K562 (cell line): Measurements from ENCODE around the gene ACKR3. TPM values are rescaled to one million over a fixed set of nuclear protein-coding genes. Genes with fewer than 3 reads are reported as not detected.

Experiments
- ATAC-seq: fragments of 200-7000 bp; cut with Tn5 transposase; 3 replicates; pipeline ENCODE4 v1.9.1; 2020; ENCODE audit warnings: moderate library complexity
- BruUV-seq: library from RNA; stranded (reverse); fragments of 400-500 nt; replicated peaks from 2 replicates; lab custom pipeline; 2021; lab: Mats Ljungman, UMichigan
- CTCF ChIA-PET: fragments of 300-600 bp; formaldehyde crosslinking; extraction: SDS; loops from one replicate; lab custom pipeline; 2021; ENCODE audit warnings: low intra/inter-chr PET ratio; lab: Yijun Ruan, JAX
- POLR2A ChIA-PET: fragments of 300-600, 350-650 bp; sonication (Branson Sonifier 250); formaldehyde crosslinking; extraction: SDS; loops from one replicate; lab custom pipeline; 2021; ENCODE audit warnings: antibody characterized with exemption, inconsistent platforms; lab: Yijun Ruan, JAX
- DNase-seq, 4 experiments: peaks; one replicate each; pipeline versions ENCODE4 v3.0.0 to v3.0.0-alpha.2; 2011 to 2018; ENCODE audit warnings: low spot score in 3 of 4, mixed read lengths in 3 of 4; ENCODE audit errors: extremely low read depth in 1 of 4
- FAIRE-seq: peaks from 2 replicates; lab custom pipeline; 2011; peaks lifted over from hg19 to GRCh38; lab: Jason Lieb, UNC
- H2AFZ ChIP-seq: 2 replicates; pipeline ENCODE4 v1.6.0; 2011; ENCODE audit warnings: low read depth, low read length, control low read depth, inconsistent platforms
- H3K27ac ChIP-seq: fragments of 200-600 bp; 3 replicates; pipeline ENCODE4 v1.8.0; 2011; ENCODE audit warnings: low read depth, mild to moderate bottlenecking, control low read depth, inconsistent platforms, low read length, moderate library complexity, mixed read lengths; ENCODE audit errors: extremely low read depth
- H3K27me3 ChIP-seq, 2 experiments: fragments of 300-600 bp in 1 of 2; 2 replicates in 1 of 2; 3 replicates in 1 of 2; pipeline versions ENCODE4 v1.6.0 to v1.8.0; 2011; ENCODE audit warnings: inconsistent platforms in 2 of 2, low read length in 2 of 2, mild to moderate bottlenecking in 1 of 2, mixed read lengths in 1 of 2, moderate library complexity in 1 of 2; ENCODE audit not compliant: control insufficient read depth in 2 of 2, insufficient read depth in 2 of 2
- H3K36me3 ChIP-seq: fragments of 300-600 bp; 3 replicates; pipeline ENCODE4 v1.8.0; 2011; ENCODE audit warnings: mild to moderate bottlenecking, low read length, inconsistent platforms; ENCODE audit not compliant: control insufficient read depth, insufficient read depth
- H3K4me1 ChIP-seq, 2 experiments: fragments of 200-600 bp in 1 of 2; replicated peaks in 1 of 2; 2 replicates in 1 of 2; 3 replicates in 1 of 2; pipeline versions ENCODE4 v1.5.1 to v1.8.0; 2011; ENCODE audit warnings: inconsistent platforms in 2 of 2, low read length in 2 of 2, mild to moderate bottlenecking in 1 of 2, mixed read lengths in 1 of 2, moderate library complexity in 1 of 2; ENCODE audit not compliant: control insufficient read depth in 2 of 2, insufficient read depth in 2 of 2
- H3K4me2 ChIP-seq: 2 replicates; pipeline ENCODE4 v1.6.1; 2011; ENCODE audit warnings: low read length, control low read depth, inconsistent platforms, mixed read lengths; ENCODE audit not compliant: insufficient read depth
- H3K4me3 ChIP-seq: fragments of 200-600 bp; sonication (generic), shearing (Covaris generic); 2 replicates; pipeline ENCODE4 v1.5.1; 2016; ENCODE audit warnings: control low read depth, inconsistent platforms
- H3K79me2 ChIP-seq: fragments of 200-600 bp; 3 replicates; pipeline ENCODE4 v1.8.0; 2011; ENCODE audit warnings: low read length, inconsistent platforms; ENCODE audit not compliant: control insufficient read depth, insufficient read depth
- H3K9ac ChIP-seq, 2 experiments: 2 replicates each; pipeline versions ENCODE4 v1.6.0 to v1.6.1; 2011; ENCODE audit warnings: low read depth in 2 of 2, low read length in 2 of 2, control low read depth in 1 of 2, inconsistent platforms in 1 of 2, mild to moderate bottlenecking in 1 of 2, mixed read lengths in 1 of 2; ENCODE audit not compliant: insufficient read depth in 1 of 2
- H3K9me1 ChIP-seq: one replicate; pipeline ENCODE4 v1.6.0; 2011; ENCODE audit warnings: inconsistent platforms, mild to moderate bottlenecking, low read length, moderate library complexity; ENCODE audit not compliant: control insufficient read depth, insufficient read depth
- H3K9me3 ChIP-seq: replicated peaks from 2 replicates; pipeline ENCODE4 v1.5.1; 2011; ENCODE audit warnings: low read depth, low read length, inconsistent platforms; ENCODE audit not compliant: control insufficient read depth, insufficient read depth
- H4K20me1 ChIP-seq: replicated peaks from 2 replicates; pipeline ENCODE4 v1.6.1; 2011; ENCODE audit warnings: low read length, inconsistent platforms, mixed read lengths; ENCODE audit not compliant: control insufficient read depth, insufficient read depth
- EZH2 ChIP-seq: IDR thresholded peaks from 2 replicates; pipeline ENCODE4 v1.6.1; 2012; ENCODE audit warnings: low read depth, mild to moderate bottlenecking, inconsistent platforms, low read length, borderline replicate concordance
- FOSL1 ChIP-seq: fragments of 200-800 bp; sonication (Bioruptor generic); conservative IDR thresholded peaks from 2 replicates; pipeline ENCODE4 v1.6.1; 2016; ENCODE audit warnings: missing genetic modification characterization, missing compliant biosample characterization
- FOXP1 ChIP-seq: sonication (generic); formaldehyde crosslinking; IDR thresholded peaks from 2 replicates; pipeline ENCODE4 v1.8.0; 2022; ENCODE audit warnings: mild to moderate bottlenecking, missing genetic modification reagents
- GABPA ChIP-seq: fragments of 200-800 bp; sonication (Bioruptor generic); conservative IDR thresholded peaks from 2 replicates; pipeline ENCODE4 v1.6.1; 2016; ENCODE audit warnings: low read depth, missing genetic modification characterization, missing compliant biosample characterization
- KDM4B ChIP-seq, 2 experiments: fragments of 450-650 bp in 1 of 2; sonication (generic) in 1 of 2; IDR thresholded peaks; 2 replicates each; pipeline ENCODE4 v1.6.1; 2016 to 2017; ENCODE audit warnings: borderline replicate concordance in 2 of 2, antibody characterized with exemption in 1 of 2, low read depth in 1 of 2, mild to moderate bottlenecking in 1 of 2
- MIER1 ChIP-seq: fragments of 450-650 bp; IDR thresholded peaks from 2 replicates; pipeline ENCODE4 v1.6.1; 2016; ENCODE audit warnings: antibody characterized with exemption, mild to moderate bottlenecking, low read depth
- NONO ChIP-seq, 2 experiments: fragments of 200-400 bp in 1 of 2; fragments of 450-650 bp in 1 of 2; formaldehyde crosslinking in 1 of 2; IDR thresholded peaks; 2 replicates each; pipeline ENCODE4 v1.6.1; 2017; ENCODE audit warnings: low read depth in 2 of 2, mild to moderate bottlenecking in 2 of 2, moderate library complexity in 2 of 2, low read length in 1 of 2
- POLR3A ChIP-seq: IDR thresholded peaks from 2 replicates; pipeline ENCODE4 v1.6.1; 2011; ENCODE audit warnings: borderline replicate concordance, mild to moderate bottlenecking, moderate library complexity; ENCODE audit not compliant: insufficient read length, insufficient read depth; ENCODE audit errors: extremely low read depth
- SMARCB1 ChIP-seq: IDR thresholded peaks from 2 replicates; pipeline ENCODE4 v1.6.1; 2011; ENCODE audit warnings: improper control_type of control experiment, low read depth; ENCODE audit not compliant: insufficient read length
- SRSF1 ChIP-seq: fragments of 200-400 bp; formaldehyde crosslinking; IDR thresholded peaks from 2 replicates; pipeline ENCODE4 v1.6.1; 2017; ENCODE audit warnings: mild to moderate bottlenecking, low read depth, low read length, moderate library complexity
- ZC3H8 ChIP-seq: fragments of 450-650 bp; IDR thresholded peaks from 2 replicates; pipeline ENCODE4 v1.6.1; 2017
- ZEB2 ChIP-seq: fragments of 450-650 bp; IDR thresholded peaks from 2 replicates; pipeline ENCODE4 v1.6.1; 2016
- ZMIZ1 ChIP-seq, 2 experiments: fragments of 150-350 bp in 1 of 2; IDR thresholded peaks; 2 replicates each; pipeline ENCODE4 v1.6.1; 2012 to 2016; ENCODE audit warnings: low read depth in 2 of 2, low read length in 2 of 2, mild to moderate bottlenecking in 1 of 2, moderate library complexity in 1 of 2
- ZNF3 ChIP-seq: fragments of 250-450 bp; sonication (Bioruptor Pico); IDR thresholded peaks from 2 replicates; pipeline ENCODE4 v1.5.0; 2021; ENCODE audit warnings: mild to moderate bottlenecking, moderate library complexity
- WGBS: fragments of 100-300 bp; shearing (Covaris generic); methylation state at CpG from one replicate; pipeline ENCODE4 v1.1.6; 2016; ENCODE audit warnings: low coverage, mixed read lengths; ENCODE audit not compliant: insufficient coverage; ENCODE audit errors: missing lambda C conversion rate; 5-methylcytosine and 5-hydroxymethylcytosine counted together
- in situ Hi-C: fragments of 300-500 bp; cut with MboI; formaldehyde crosslinking; loops from 4 replicates; pipeline ENCODE4 v1.15.0; 2018; ENCODE audit warnings: inconsistent platforms, mixed read lengths
- intact Hi-C: fragments of 100-400 bp; cut with micrococcal nuclease; formaldehyde crosslinking; loops from 2 replicates; pipeline ENCODE4 v1.14.2; 2022
- polyA plus RNA-seq, 8 experiments: library from polyadenylated mRNA; depleted of rRNA in 4 of 8; stranded (reverse) in 5 of 8; unstranded in 3 of 8; fragments of >200 nt; fragmentation: Nextera tagmentation in 2 of 8; fragmentation: Illumina TruSeq in 1 of 8; extraction: Ambion mirVana in 2 of 8; extraction: Trizol in 1 of 8; gene quantifications; 2 replicates each; pipeline versions ENCODE4 v1.2.1 to v1.2.3, GENCODE V29; 2011 to 2014; ENCODE audit warnings: inconsistent platforms in 1 of 8, missing spikeins in 1 of 8
- total RNA-seq, 7 experiments: library from RNA; depleted of rRNA in 6 of 7; stranded (reverse); fragments of >200 nt in 6 of 7; fragmentation: Illumina TruSeq in 2 of 7; extraction: Trizol in 2 of 7; gene quantifications; 2 replicates each; pipeline versions ENCODE4 v1.2.1 to v1.2.3, GENCODE V29; 2011 to 2021; ENCODE audit warnings: low replicate concordance in 1 of 7
- TF ChIP-seq, protein P1 (sequence below): IDR thresholded peaks from 2 replicates; pipeline ENCODE4 v1.6.1; 2016; ENCODE audit warnings: missing genetic modification characterization, missing compliant biosample characterization
- TF ChIP-seq, protein P2 (sequence below): fragments of 250-450 bp; sonication (Bioruptor Pico); IDR thresholded peaks from 2 replicates; pipeline ENCODE4 v1.5.0; 2020; ENCODE audit warnings: mild to moderate bottlenecking

The ACKR3 gene
- total and polyA plus RNA-seq, 9 of the 15 experiments (the other 6 are each of a cell fraction or from before 2014, with no cell fraction given), result 0.07 TPM; not detected in 8

- H3K9me1 ChIP-seq, result no peaks in the 10 kb centered on the region
- H3K79me2 ChIP-seq, result no peaks in the 10 kb centered on the region
- no TSS peak for BruUV-seq
- in situ Hi-C loops (no loop called here), intact Hi-C loops (no loop called here)
- no peak overlapping the region for H2AFZ ChIP-seq
- no peaks in the 10 kb centered on the region for H3K36me3 ChIP-seq
- no peak overlapping the region for H3K9ac ChIP-seq
- ATAC-seq (no peak), FAIRE-seq (no peak), DNase-seq (no peak)
- no peaks in the 10 kb centered on the region; the same call in 1 of the 2 replicates for H4K20me1 ChIP-seq
- H3K27ac ChIP-seq, result no peak overlapping the region
- H3K9me3 ChIP-seq, result no peaks in the 10 kb centered on the region
- peaks cover 0 to 40% of the 10 kb centered on the region in 2 experiments; a peak in 3 of 5 replicates for H3K27me3 ChIP-seq
- no peak overlapping the region for H3K4me2 ChIP-seq
- ChIA-PET POLR2A (no interaction called here), CTCF (no interaction called here)
- no peaks in the 10 kb centered on the region for H3K4me1 ChIP-seq
- 0% methylated on average over 4 of the region's 6 CpGs for WGBS
- H3K4me3 ChIP-seq, result no peak overlapping the region
- TF ChIP-seq POLR3A (no peak), SMARCB1 (no peak), KDM4B (IDR thresholded peaks at IDR 0.05; ENCODE audit: borderline replicate concordance in 2 of 2, low read depth in 1 of 2) (no peak), NONO (IDR thresholded peaks at IDR 0.05; ENCODE audit: low read depth in 2 of 2, low read length in 1 of 2) (no peak), ZMIZ1 (IDR thresholded peaks at IDR 0.05; ENCODE audit: low read depth in 2 of 2, low read length in 2 of 2) (no peak), ZEB2 (no peak), EZH2 (no peak), ZC3H8 (no peak), GABPA (no peak), ZNF3 (no peak), MIER1 (no peak), FOXP1 (no peak), SRSF1 (no peak), FOSL1 (tag) (no peak)
- TF ChIP-seq, protein P1, sequence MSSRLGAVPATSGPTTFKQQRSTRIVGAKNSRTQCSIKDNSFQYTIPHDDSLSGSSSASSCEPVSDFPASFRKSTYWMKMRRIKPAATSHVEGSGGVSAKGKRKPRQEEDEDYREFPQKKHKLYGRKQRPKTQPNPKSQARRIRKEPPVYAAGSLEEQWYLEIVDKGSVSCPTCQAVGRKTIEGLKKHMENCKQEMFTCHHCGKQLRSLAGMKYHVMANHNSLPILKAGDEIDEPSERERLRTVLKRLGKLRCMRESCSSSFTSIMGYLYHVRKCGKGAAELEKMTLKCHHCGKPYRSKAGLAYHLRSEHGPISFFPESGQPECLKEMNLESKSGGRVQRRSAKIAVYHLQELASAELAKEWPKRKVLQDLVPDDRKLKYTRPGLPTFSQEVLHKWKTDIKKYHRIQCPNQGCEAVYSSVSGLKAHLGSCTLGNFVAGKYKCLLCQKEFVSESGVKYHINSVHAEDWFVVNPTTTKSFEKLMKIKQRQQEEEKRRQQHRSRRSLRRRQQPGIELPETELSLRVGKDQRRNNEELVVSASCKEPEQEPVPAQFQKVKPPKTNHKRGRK (tag), result no peak
- TF ChIP-seq, protein P2, sequence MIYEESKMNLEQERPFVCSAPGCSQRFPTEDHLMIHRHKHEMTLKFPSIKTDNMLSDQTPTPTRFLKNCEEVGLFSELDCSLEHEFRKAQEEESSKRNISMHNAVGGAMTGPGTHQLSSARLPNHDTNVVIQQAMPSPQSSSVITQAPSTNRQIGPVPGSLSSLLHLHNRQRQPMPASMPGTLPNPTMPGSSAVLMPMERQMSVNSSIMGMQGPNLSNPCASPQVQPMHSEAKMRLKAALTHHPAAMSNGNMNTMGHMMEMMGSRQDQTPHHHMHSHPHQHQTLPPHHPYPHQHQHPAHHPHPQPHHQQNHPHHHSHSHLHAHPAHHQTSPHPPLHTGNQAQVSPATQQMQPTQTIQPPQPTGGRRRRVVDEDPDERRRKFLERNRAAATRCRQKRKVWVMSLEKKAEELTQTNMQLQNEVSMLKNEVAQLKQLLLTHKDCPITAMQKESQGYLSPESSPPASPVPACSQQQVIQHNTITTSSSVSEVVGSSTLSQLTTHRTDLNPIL (CRISPR knock-in tag), result no peak
Observed at GRCh38 chr2:236627841-236628240, 58.2 kb downstream of the ACKR3 start.
